Motor neuron (in vitro differentiated cells): ENCODE data around the gene CAMTA1. TPM values are rescaled to one million over a fixed set of nuclear protein-coding genes. Genes with fewer than 3 reads are reported as not detected.

Experiments
- ATAC-seq, 8 experiments: fragments of 200-7000 bp; cut with Tn5 transposase; replicated peaks in 6 of 8; 2 replicates each; pipeline ENCODE4 v1.8.0; 2021; ENCODE audit warnings: mild to moderate bottlenecking in 8 of 8, moderate library complexity in 8 of 8
- H3K27ac ChIP-seq, 2 donors: fragments of 250-450 bp; sonication (Bioruptor Pico); 2 replicates each; pipeline ENCODE4 v1.9.0; 2021; ENCODE audit warnings: antibody characterized with exemption in 2 of 2, mild to moderate bottlenecking in 2 of 2, moderate library complexity in 1 of 2
- H3K4me1 ChIP-seq, 2 donors: fragments of 250-450 bp; sonication (Bioruptor Pico); replicated peaks in 1 of 2; 2 replicates each; pipeline ENCODE4 v1.6.1; 2021; ENCODE audit warnings: antibody characterized with exemption in 2 of 2, mild to moderate bottlenecking in 2 of 2, moderate library complexity in 1 of 2
- H3K4me3 ChIP-seq, 5 donors: fragments of 250-450 bp; sonication (Bioruptor Pico); 2 replicates each; pipeline ENCODE4 v1.9.0; 2021; ENCODE audit warnings: antibody characterized with exemption in 5 of 5, mild to moderate bottlenecking in 5 of 5, moderate library complexity in 4 of 5
- WGBS, 10 experiments: fragments of 450-650 bp; shearing (Covaris generic); methylation state at CpG; one replicate each; pipeline ENCODE4 v1.0.0; 2022; 5-methylcytosine and 5-hydroxymethylcytosine counted together
- in situ Hi-C, 9 experiments: fragments of 400-800 bp; cut with MboI; loops; one replicate each; pipeline ENCODE4 v1.15.0; 2021; ENCODE audit warnings: low sequenced_read_pairs in 9 of 9, low pct_unique_long_range_greater_than_20kb in 2 of 9; ENCODE audit not compliant: unreplicated experiment in 9 of 9
- total RNA-seq, 8 experiments: library from RNA; unstranded; fragments of 300-600 nt; gene quantifications; 2 replicates each; pipeline versions ENCODE4 v1.2.3 to v1.2.4, GENCODE V29; 2022

Gene CAMTA1
- total RNA-seq, 8 experiments from 2014 or later = 38.5 to 145 (median 77.6) TPM

DNA sequence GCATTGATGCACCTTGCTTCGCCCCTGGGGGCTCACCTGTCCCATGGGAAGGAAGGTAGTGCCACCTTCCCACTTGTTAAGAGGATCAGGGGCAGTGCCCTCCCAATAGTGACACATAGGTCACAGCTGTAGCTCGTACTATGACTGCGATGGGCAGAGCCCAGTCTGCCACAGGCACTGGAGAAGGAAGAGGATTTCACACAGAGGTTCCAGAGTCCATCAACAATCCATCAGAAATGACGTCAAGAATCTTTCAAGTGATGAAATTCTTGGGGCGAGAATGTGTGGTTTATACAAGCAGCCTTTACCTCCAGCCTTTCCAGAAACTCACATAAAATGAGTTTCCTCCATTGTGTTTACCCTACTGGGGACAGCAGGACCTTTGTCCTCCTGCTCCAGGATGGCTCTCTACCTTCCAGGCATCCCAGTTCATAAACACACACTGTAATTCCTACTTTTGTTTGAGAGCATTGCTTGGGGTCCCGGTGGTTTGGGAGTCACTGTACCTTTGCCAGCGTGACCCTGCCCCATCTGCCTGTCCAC is 725.2 kb downstream of the CAMTA1 start:
- in situ Hi-C loops = no loop called here
- no peak overlapping the region for H3K4me3 ChIP-seq
- ATAC-seq = no peak
- no peak overlapping the region for H3K27ac ChIP-seq
- H3K4me1 ChIP-seq = peaks cover 23 to 28% of the 10 kb centered on the region in 2 donors
- WGBS, 10 experiments = 0 to 98% (median 94%) methylated on average over 1 to 7 of the region's 7 CpGs; no CpG with 5 or more reads in 3 of the 10 experiments

DNA sequence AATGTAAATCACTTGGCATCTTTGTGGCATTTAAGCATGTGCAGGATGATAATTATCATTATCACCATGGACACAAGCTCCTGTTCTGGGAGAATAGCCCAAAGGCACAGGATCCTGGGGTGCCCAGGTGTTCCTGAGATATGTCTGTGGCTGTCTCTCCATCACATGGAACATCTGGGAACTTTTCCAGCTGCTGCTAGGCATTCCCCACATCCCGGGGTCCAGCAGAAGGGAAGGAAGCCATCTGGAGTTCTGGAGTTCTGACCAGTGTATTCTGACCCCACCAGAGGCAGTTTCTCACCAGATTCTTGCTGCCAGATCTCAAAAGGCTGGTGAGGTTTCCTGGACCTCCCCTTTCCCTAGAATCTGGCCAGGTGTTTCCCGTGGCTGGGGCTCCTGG is 726.1 kb downstream of the CAMTA1 start:
- peaks cover 28 to 32% of the 10 kb centered on the region in 2 donors for H3K4me1 ChIP-seq
- no peak overlapping the region for H3K27ac ChIP-seq
- in situ Hi-C loops = no loop called here
- no peak for ATAC-seq
- H3K4me3 ChIP-seq = no peak overlapping the region
- whole genome bisulfite sequencing, 10 experiments = 0 to 52% (median 29%) methylated on average over 1 to 2 of the region's 2 CpGs; no CpG with 5 or more reads in 5 of the 10 experiments

DNA sequence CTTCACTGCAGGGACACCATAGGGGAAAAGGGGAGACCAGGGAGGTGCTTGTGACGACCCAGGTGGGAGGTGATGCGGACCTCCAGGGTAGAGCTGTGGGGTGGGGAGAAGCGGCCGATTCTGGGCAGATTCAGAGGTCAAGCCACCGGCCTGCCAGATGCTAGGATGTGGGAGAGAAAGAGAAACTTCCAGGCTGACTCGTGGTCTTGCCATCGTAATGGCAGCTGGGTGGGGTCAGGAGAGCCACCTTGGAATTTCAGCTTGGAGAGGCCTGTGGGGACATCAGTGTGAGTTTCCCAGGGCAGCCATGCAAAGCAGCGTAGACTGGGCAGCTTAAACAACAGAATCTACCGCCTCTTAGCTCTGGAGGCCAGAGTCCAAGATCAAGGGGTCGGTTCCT is 727.8 kb downstream of the CAMTA1 start:
- no peak for ATAC-seq
- in situ Hi-C loops = no loop called here
- WGBS, 10 experiments = 20 to 100% (median 90%) methylated on average over 1 to 9 of the region's 10 CpGs; no CpG with 5 or more reads in 2 of the 10 experiments
- Histone ChIP-seq H3K4me1 (peaks cover 29 to 30% of the 10 kb centered on the region in 2 donors), H3K4me3 (no peak overlapping the region), H3K27ac (no peak overlapping the region)

GRCh38 chr1:7515175-7515574 is 729.9 kb downstream of the CAMTA1 start:
- in situ Hi-C loops = no loop called here
- H3K4me3 ChIP-seq = no peak overlapping the region
- 90 to 100% (median 100%) methylated on average over 1 to 3 of the region's 5 CpGs; no CpG with 5 or more reads in 7 of the 10 experiments for WGBS, 10 experiments

DNA sequence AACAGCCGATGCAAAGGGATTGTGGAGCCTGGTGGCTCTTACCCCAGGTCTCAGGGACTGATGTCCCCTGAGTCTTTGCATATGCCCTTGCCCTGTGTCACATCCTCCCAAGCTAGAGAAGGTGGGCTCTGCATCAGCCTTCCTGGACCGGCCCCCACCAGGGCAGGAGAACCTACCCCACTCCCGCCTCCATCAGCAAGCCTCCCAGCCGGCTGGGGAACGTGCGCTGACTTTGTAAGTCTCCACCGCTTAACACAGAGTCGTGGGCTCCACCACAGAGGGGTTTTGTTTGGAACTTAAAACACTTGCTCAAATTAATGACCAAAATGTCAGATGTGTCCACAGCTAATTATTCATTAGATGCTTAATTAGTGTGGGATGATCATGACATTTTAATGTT is 730.6 kb downstream of the CAMTA1 start:
- in situ Hi-C loops = no loop called here
- no peak overlapping the region for H3K27ac ChIP-seq
- 65 to 80% (median 77%) methylated on average over 1 to 5 of the region's 8 CpGs; no CpG with 5 or more reads in 6 of the 10 experiments for WGBS, 10 experiments
- H3K4me3 ChIP-seq = no peak overlapping the region
- peaks cover 8 to 10% of the 10 kb centered on the region in 2 donors for H3K4me1 ChIP-seq
- peak in 5 of 8 experiments; percentile 33 to 60 (median 42) for ATAC-seq

More at GRCh38 chr1:7515175-7515574, 729.9 kb downstream of the CAMTA1 start:
- Histone ChIP-seq H3K4me1 (peaks cover 9 to 10% of the 10 kb centered on the region in 2 donors), H3K27ac (no peak overlapping the region)
- no peak for ATAC-seq

DNA sequence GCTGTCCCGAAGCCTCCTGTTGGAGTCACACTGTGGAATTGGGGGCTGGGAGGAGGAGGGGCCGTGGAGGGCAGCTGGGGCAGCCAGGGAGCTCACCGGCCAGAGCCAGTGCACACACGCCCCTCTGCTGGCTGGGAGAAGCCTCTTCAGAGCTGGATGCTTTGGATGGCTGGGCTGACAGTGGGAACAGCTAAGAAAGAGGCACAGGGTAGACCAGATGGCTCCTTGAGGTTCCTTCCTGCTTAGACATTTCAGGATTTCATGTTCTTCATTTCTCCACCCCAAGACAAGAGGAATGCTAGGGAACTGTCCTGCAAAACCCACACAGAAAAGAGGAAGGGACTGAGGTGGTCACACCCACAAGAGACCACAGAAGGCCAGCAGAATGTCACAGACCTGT is 731.1 kb downstream of the CAMTA1 start:
- H3K4me3 ChIP-seq = no peak overlapping the region
- no peak overlapping the region for H3K27ac ChIP-seq
- H3K4me1 ChIP-seq = peaks cover 8 to 10% of the 10 kb centered on the region in 2 donors
- in situ Hi-C loops = no loop called here
- ATAC-seq = peak in 6 of 8 experiments; percentile 25 to 97 (median 96)
- 0 to 40% (median 17%) methylated on average over 1 to 2 of the region's 4 CpGs; no CpG with 5 or more reads in 5 of the 10 experiments for WGBS, 10 experiments

DNA sequence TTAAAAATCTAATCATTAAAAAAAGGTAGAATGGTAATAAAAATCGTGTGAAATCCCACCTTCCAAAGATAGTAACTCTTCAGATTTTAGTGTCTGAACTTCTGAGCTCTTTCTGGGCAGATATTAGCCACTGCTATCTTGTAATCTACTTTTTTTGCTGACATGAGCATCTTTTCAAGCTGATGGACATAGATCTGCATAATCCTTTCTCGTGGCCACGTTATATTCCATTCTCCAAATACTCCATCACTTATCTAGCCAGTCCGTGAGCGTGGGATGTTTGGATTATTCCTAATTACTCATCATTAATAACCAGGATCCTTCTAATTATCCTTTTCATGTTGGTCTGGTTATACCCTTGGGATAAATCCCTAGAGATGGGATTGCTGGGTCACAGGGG is 731.7 kb downstream of the CAMTA1 start:
- WGBS, 10 experiments = 12 to 84% (median 65%) methylated on average over 1 to 5 of the region's 5 CpGs; no CpG with 5 or more reads in 2 of the 10 experiments
- Histone ChIP-seq H3K4me3 (no peak overlapping the region), H3K27ac (no peak overlapping the region), H3K4me1 (peaks cover 8 to 10% of the 10 kb centered on the region in 2 donors)
- ATAC-seq = no peak
- in situ Hi-C loops = no loop called here

DNA sequence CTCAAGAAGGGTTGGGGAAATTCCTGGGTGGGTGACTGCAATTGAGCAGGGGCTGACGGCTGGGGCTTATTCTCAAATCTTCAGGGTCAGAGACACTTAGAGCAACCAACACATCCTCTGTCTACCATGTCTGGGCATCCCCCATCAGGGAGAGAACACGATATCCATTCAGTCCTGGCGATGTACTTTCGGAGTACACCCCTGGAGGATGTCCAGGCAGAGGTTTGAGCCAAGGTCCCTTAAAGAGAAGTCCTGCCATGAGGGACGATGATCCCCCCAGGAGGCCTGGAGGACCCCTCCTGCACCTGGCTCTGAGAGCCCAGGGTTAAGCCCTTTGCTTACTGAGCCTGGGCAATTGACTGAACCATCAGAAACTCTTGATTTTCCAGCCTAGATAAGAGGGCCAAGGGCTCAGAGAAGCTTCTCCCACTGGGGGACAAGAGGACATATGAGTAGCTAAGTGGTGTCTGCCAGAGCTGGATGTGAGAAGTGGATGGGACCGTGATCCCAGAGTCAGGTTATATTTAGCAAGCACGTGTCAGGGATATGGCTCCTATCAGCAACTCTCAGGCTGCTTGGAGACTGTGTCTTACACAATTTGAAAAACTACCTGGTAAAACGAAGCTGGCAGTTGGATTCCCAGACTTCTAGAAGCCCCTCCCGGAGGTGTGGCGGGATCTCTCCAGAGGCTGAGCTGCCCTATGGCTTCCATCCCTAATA is 732.5 kb downstream of the CAMTA1 start:
- H3K27ac ChIP-seq = no peak overlapping the region
- in situ Hi-C loops = no loop called here
- ATAC-seq = no peak
- 14 to 80% (median 72%) methylated on average over 1 to 9 of the region's 10 CpGs; no CpG with 5 or more reads in 2 of the 10 experiments for WGBS, 10 experiments
- no peak overlapping the region for H3K4me3 ChIP-seq
- peaks cover 8 to 10% of the 10 kb centered on the region in 2 donors for H3K4me1 ChIP-seq

DNA sequence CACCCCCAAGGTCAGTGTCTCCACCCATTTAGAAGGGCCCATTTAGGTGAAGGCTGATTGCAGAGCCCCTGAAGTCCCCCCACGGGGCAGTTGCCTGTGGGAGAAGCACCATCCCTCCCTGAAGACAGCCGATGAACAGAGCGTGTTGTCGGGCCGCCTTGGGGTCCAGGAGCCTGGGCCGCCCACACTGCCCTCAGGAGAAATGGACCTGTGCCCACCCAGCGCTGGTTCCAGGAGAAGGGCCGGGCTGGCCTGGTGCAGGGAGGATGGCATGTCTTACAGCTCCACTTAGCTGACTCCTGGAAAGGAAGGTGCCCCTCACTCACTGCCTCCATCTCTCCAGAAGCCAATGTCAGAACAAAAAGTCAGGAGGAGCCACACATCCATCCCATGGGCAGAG is 733.2 kb downstream of the CAMTA1 start:
- WGBS, 10 experiments = 78 to 100% methylated on average over 1 to 5 of the region's 8 CpGs; no CpG with 5 or more reads in 8 of the 10 experiments
- in situ Hi-C loops = no loop called here

GRCh38 chr1:7519181-7519860 is 734.1 kb downstream of the CAMTA1 start:
- Histone ChIP-seq H3K4me3 (no peak overlapping the region), H3K27ac (no peak overlapping the region), H3K4me1 (peaks cover 8 to 10% of the 10 kb centered on the region in 2 donors)
- in situ Hi-C loops = no loop called here
- no peak for ATAC-seq
- 0 to 93% (median 73%) methylated on average over 1 to 6 of the region's 8 CpGs; no CpG with 5 or more reads in 6 of the 10 experiments for WGBS, 10 experiments

More for the DNA sequence above, 733.2 kb downstream of the CAMTA1 start:
- no peak overlapping the region for H3K27ac ChIP-seq
- no peak for ATAC-seq
- H3K4me3 ChIP-seq = no peak overlapping the region
- peaks cover 8 to 10% of the 10 kb centered on the region in 2 donors for H3K4me1 ChIP-seq

- 50 to 94% (median 84%) methylated on average over 2 to 4 of the region's 9 CpGs; no CpG with 5 or more reads in 6 of the 10 experiments for WGBS, 10 experiments
- Histone ChIP-seq H3K4me1 (peaks cover 8 to 10% of the 10 kb centered on the region in 2 donors), H3K27ac (no peak overlapping the region), H3K4me3 (no peak overlapping the region)
- in situ Hi-C loops = no loop called here
- ATAC-seq = no peak
Measured at GRCh38 chr1:7519861-7520395, 734.7 kb downstream of the CAMTA1 start.

- WGBS, 10 experiments = 48 to 100% (median 82%) methylated on average over 2 to 4 of the region's 4 CpGs; no CpG with 5 or more reads in 6 of the 10 experiments
- in situ Hi-C loops = no loop called here
- Histone ChIP-seq H3K27ac (no peak overlapping the region), H3K4me1 (peaks cover 8 to 10% of the 10 kb centered on the region in 2 donors), H3K4me3 (no peak overlapping the region)
- ATAC-seq = no peak
Measured at GRCh38 chr1:7520496-7520895, 735.2 kb downstream of the CAMTA1 start.
